HCT116 (cell line): ENCODE measurements around the gene SLC39A13. TPM values are rescaled to one million over a fixed set of nuclear protein-coding genes. Genes with fewer than 3 reads are reported as not detected.
"Not testable (repeated sequence)": the region's sequence is repeated elsewhere in the genome, so short reads cannot be mapped to it uniquely, and the experiment has no call there.

Experiments used
- ATAC-seq: fragments of 200-7000 bp; cut with Tn5 transposase; 2 replicates; pipeline ENCODE4 v1.9.1; 2020; ENCODE audit warnings: mild to moderate bottlenecking, moderate library complexity
- BruUV-seq: library from RNA; stranded (reverse); fragments of 400-500 nt; replicated peaks from 2 replicates; lab custom pipeline; 2021; lab: Mats Ljungman, UMichigan
- CTCF ChIA-PET: fragments of 300-600 bp; sonication (Branson Sonifier 250); formaldehyde crosslinking; loops from one replicate; lab custom pipeline; 2021; ENCODE audit warnings: antibody characterized with exemption; lab: Charles Lee
- POLR2A ChIA-PET: fragments of 300-600, 350-600 bp; sonication (Branson Sonifier 250); formaldehyde crosslinking; loops from one replicate; lab custom pipeline; 2021; ENCODE audit warnings: antibody characterized with exemption; lab: Charles Lee
- RAD21 ChIA-PET, 2 experiments: fragments of 300-600 bp; sonication (Branson Sonifier 250); formaldehyde crosslinking; loops; one replicate each; lab custom pipeline; 2023; ENCODE audit warnings: low total read pairs in 2 of 2; ENCODE audit not compliant: uncharacterized antibody in 2 of 2, unreplicated experiment in 2 of 2, low non-redundant PET in 1 of 2; lab: Charles Lee
- DNase-seq: peaks from one replicate; pipeline ENCODE4 v3.0.0-alpha.2; 2010; ENCODE audit warnings: low read depth, low spot score
- H2AFZ ChIP-seq: fragments of 200-600 bp; shearing (Covaris generic), sonication (generic); 2 replicates; pipeline ENCODE4 v1.6.1; 2017; ENCODE audit warnings: low read depth, mixed run types, mixed read lengths, antibody characterized with exemption, low read length; ENCODE audit not compliant: poor library complexity, severe bottlenecking
- H3K27ac ChIP-seq: 2 replicates; pipeline ENCODE4 v1.5.1; 2012; ENCODE audit warnings: low read depth, low read length
- H3K27me3 ChIP-seq: fragments of 200-600 bp; sonication (generic); 2 replicates; pipeline ENCODE4 v1.6.1; 2016; ENCODE audit warnings: mixed run types, low read length, mixed read lengths; ENCODE audit not compliant: insufficient read depth
- H3K36me3 ChIP-seq, 2 experiments: fragments of 200-500 bp in 1 of 2; fragments of 200-600 bp in 1 of 2; sonication (Bioruptor generic) in 1 of 2; sonication (generic) in 1 of 2; 2 replicates each; pipeline versions ENCODE4 v1.5.1 to v1.6.1; 2014 to 2016; ENCODE audit warnings: low read length in 2 of 2, inconsistent platforms in 1 of 2, mixed read lengths in 1 of 2, mixed run types in 1 of 2; ENCODE audit not compliant: insufficient read depth in 2 of 2, control insufficient read depth in 1 of 2
- H3K4me1 ChIP-seq, 2 experiments: fragments of 200-600 bp in 1 of 2; sonication (generic) in 1 of 2; 2 replicates each; pipeline versions ENCODE4 v1.5.1 to v1.6.1; 2012 to 2017; ENCODE audit warnings: low read length in 2 of 2, inconsistent platforms in 1 of 2, mild to moderate bottlenecking in 1 of 2, mixed read lengths in 1 of 2, mixed run types in 1 of 2, moderate library complexity in 1 of 2; ENCODE audit not compliant: insufficient read depth in 2 of 2, control insufficient read depth in 1 of 2
- H3K4me2 ChIP-seq: fragments of 200-600 bp; sonication (generic); 2 replicates; pipeline ENCODE4 v1.6.1; 2017; ENCODE audit warnings: mixed run types, low read length, mixed read lengths
- H3K4me3 ChIP-seq, 2 experiments: fragments of 200-600 bp in 1 of 2; sonication (generic) in 1 of 2; replicated peaks in 1 of 2; 2 replicates each; pipeline ENCODE4 v1.5.1; 2011 to 2016; ENCODE audit warnings: low read length in 2 of 2, control low read depth in 1 of 2, low read depth in 1 of 2, mild to moderate bottlenecking in 1 of 2, mixed read lengths in 1 of 2, mixed run types in 1 of 2
- H3K79me2 ChIP-seq: fragments of 200-600 bp; sonication (generic); 2 replicates; pipeline ENCODE4 v1.6.1; 2017; ENCODE audit warnings: mild to moderate bottlenecking, mixed run types, low read length, moderate library complexity, mixed read lengths; ENCODE audit not compliant: insufficient read depth
- H3K9ac ChIP-seq: fragments of 200-600 bp; sonication (generic); 2 replicates; pipeline ENCODE4 v1.6.1; 2016; ENCODE audit warnings: low read length, mixed read lengths
- H3K9me2 ChIP-seq: fragments of 200-600 bp; sonication (generic), shearing (Covaris generic); 2 replicates; pipeline ENCODE4 v1.6.1; 2017; ENCODE audit warnings: mixed run types, mild to moderate bottlenecking, moderate library complexity; ENCODE audit not compliant: insufficient read depth
- H3K9me3 ChIP-seq, 2 experiments: fragments of 200-500 bp in 1 of 2; fragments of 200-600 bp in 1 of 2; sonication (Bioruptor generic) in 1 of 2; sonication (generic) in 1 of 2; 2 replicates each; pipeline ENCODE4 v1.6.1; 2014 to 2017; ENCODE audit warnings: low read length in 2 of 2, mixed read lengths in 2 of 2, inconsistent platforms in 1 of 2, low read depth in 1 of 2, mild to moderate bottlenecking in 1 of 2, mixed run types in 1 of 2, moderate library complexity in 1 of 2; ENCODE audit not compliant: control insufficient read depth in 1 of 2, insufficient read depth in 1 of 2
- H4K20me1 ChIP-seq: fragments of 200-600 bp; sonication (generic), shearing (Covaris generic); 2 replicates; pipeline ENCODE4 v1.6.1; 2017; ENCODE audit warnings: mixed run types, mild to moderate bottlenecking, moderate library complexity; ENCODE audit not compliant: insufficient read depth
- CBX3 ChIP-seq: IDR thresholded peaks from 2 replicates; pipeline ENCODE4 v1.6.1; 2012; ENCODE audit warnings: low read depth
- CEBPB ChIP-seq: IDR thresholded peaks from 2 replicates; pipeline ENCODE4 v1.6.1; 2012; ENCODE audit warnings: low read depth
- CTCF ChIP-seq, 3 experiments: fragments of 200-600 bp in 1 of 3; sonication (generic) in 1 of 3; IDR thresholded peaks in 2 of 3; conservative IDR thresholded peaks in 1 of 3; 2 replicates each; pipeline ENCODE4 v1.5.1; 2012 to 2017; ENCODE audit warnings: low read depth in 2 of 3, low read length in 2 of 3, antibody characterized with exemption in 1 of 3, borderline replicate concordance in 1 of 3, control low read depth in 1 of 3, mild to moderate bottlenecking in 1 of 3, mixed read lengths in 1 of 3, mixed run types in 1 of 3, moderate library complexity in 1 of 3; ENCODE audit not compliant: insufficient read depth in 1 of 3
- ELF1 ChIP-seq: IDR thresholded peaks from 2 replicates; pipeline ENCODE4 v1.6.1; 2012; ENCODE audit warnings: low read depth, borderline replicate concordance
- EZH2phosphoT487 ChIP-seq: fragments of 200-600 bp; IDR thresholded peaks from 2 replicates; pipeline ENCODE4 v1.6.1; 2018; ENCODE audit warnings: antibody characterized with exemption, borderline replicate concordance
- FOSL1 ChIP-seq: IDR thresholded peaks from 2 replicates; pipeline ENCODE4 v1.6.1; 2012; ENCODE audit warnings: low read depth
- JUND ChIP-seq: IDR thresholded peaks from 2 replicates; pipeline ENCODE4 v1.6.1; 2012
- POLR2AphosphoS5 ChIP-seq: IDR thresholded peaks from 2 replicates; pipeline ENCODE4 v1.6.1; 2011; ENCODE audit warnings: mild to moderate bottlenecking, low read depth, low read length, moderate library complexity
- RAD21 ChIP-seq: IDR thresholded peaks from 2 replicates; pipeline ENCODE4 v1.6.1; 2012; ENCODE audit warnings: low read depth, mild to moderate bottlenecking
- REST ChIP-seq: IDR thresholded peaks from 2 replicates; pipeline ENCODE4 v1.6.1; 2012; ENCODE audit warnings: low read depth
- TCF7L2 ChIP-seq: IDR thresholded peaks from 2 replicates; pipeline ENCODE4 v1.7.0; 2011; ENCODE audit warnings: borderline replicate concordance, inconsistent platforms; ENCODE audit not compliant: insufficient read depth, insufficient read length; ENCODE audit errors: extremely low read depth
- ZFX ChIP-seq: fragments of 450-650 bp; IDR thresholded peaks from 2 replicates; pipeline ENCODE4 v1.6.1; 2017
- ZNF274 ChIP-seq: fragments of 200-500 bp; sonication (Bioruptor generic); IDR thresholded peaks from 2 replicates; pipeline ENCODE4 v1.6.1; 2014; ENCODE audit warnings: mild to moderate bottlenecking, low read depth, low read length, inconsistent platforms
- intact Hi-C: fragments of 100-400 bp; cut with micrococcal nuclease; formaldehyde crosslinking; loops from 2 replicates; pipeline ENCODE4 v1.10.0; 2022
- total RNA-seq: library from RNA; stranded (reverse); gene quantifications from one replicate; pipeline ENCODE4 v1.2.1, GENCODE V29; 2021; ENCODE audit not compliant: unreplicated experiment

SLC39A13 gene
- total RNA-seq, 1 experiment from 2014 or later = 23.9 TPM

GRCh38 chr11:47454258-47454671 lies 45.9 kb downstream of the SLC39A13 start:
- intact Hi-C loops = loop anchor here (1.0 kb wide), 1 partner anchor 80 kb away; no protein-coding TSS in a partner anchor
- CTCF ChIA-PET = interaction anchor here (0.6 to 2.6 kb wide), 18 partner anchors 8 to 264 kb away, joined by 3 to 16 read pairs (median 4); partner anchors contain the start of gene ACP2
- not testable (repeated sequence) for H3K36me3 ChIP-seq, H3K27me3 ChIP-seq, H3K4me3 ChIP-seq, H2AFZ ChIP-seq, H3K4me2 ChIP-seq, H3K27ac ChIP-seq, H3K9me3 ChIP-seq, H3K4me1 ChIP-seq, BruUV-seq, H4K20me1 ChIP-seq, H3K9ac ChIP-seq, H3K79me2 ChIP-seq, H3K9me2 ChIP-seq
- POLR2A ChIA-PET = interaction anchor here (0.7 to 1.3 kb wide), 3 partner anchors 50 to 314 kb away, joined by 3 to 4 read pairs (median 4); no protein-coding TSS in a partner anchor
- ATAC-seq (peak; percentile 89), DNase-seq (peak; percentile 62)
- 0 out of 2 replicates have a peak, but pooled peaks have one; percentile 15 for TF ChIP-seq CBX3
- TF ChIP-seq CTCF (IDR thresholded peaks at IDR 0.05 in 2 of 3, conservative IDR thresholded peaks at IDR 0.05 in 1 of 3; ENCODE audit: borderline replicate concordance in 1 of 3, insufficient read depth in 1 of 3, low read depth in 2 of 3, low read length in 2 of 3) = peak; percentile 76 to 86 (median 77); a peak in 5 of 6 replicates
- peak; percentile 83 for TF ChIP-seq RAD21
- peak; percentile 47; the same call in 1 of the 2 replicates for TF ChIP-seq CEBPB
- RAD21 ChIA-PET = interaction anchor here (0.6 to 0.7 kb wide), 5 partner anchors 79 to 268 kb away, joined by 3 to 5 read pairs (median 3); no protein-coding TSS in a partner anchor

- peaks cover 5% of the 10 kb centered on the region; the same call in 1 of the 2 replicates for H4K20me1 ChIP-seq
- TF ChIP-seq ELF1 (no peak), EZH2phosphoT487 (no peak), ZFX (no peak), CBX3 (no peak), TCF7L2 (no peak), FOSL1 (no peak), POLR2AphosphoS5 (no peak), ZNF274 (no peak), REST (no peak), JUND (no peak), RAD21 (no peak)
- TF ChIP-seq, all 23 proteins: peak for 0
- Histone ChIP-seq H3K27me3 (no peaks in the 10 kb centered on the region), H3K4me2 (no peak overlapping the region), H3K79me2 (no peaks in the 10 kb centered on the region; the same call in 1 of the 2 replicates), H3K9ac (no peak overlapping the region), H3K27ac (no peak overlapping the region), H3K4me1 (no peaks in the 10 kb centered on the region), H3K36me3 (0 out of 4 replicates have a peak, but pooled peaks cover 0 to 3% of the 10 kb centered on the region in 2 experiments), H3K9me3 (no peaks in the 10 kb centered on the region), H3K4me3 (no peak overlapping the region), H3K9me2 (no peaks in the 10 kb centered on the region), H2AFZ (no peak overlapping the region)
- CTCF ChIA-PET = no interaction called here
- DNase-seq (no peak), ATAC-seq (no peak)
- RAD21 ChIA-PET = no interaction called here
- BruUV-seq = TSS peak; percentile 25
- intact Hi-C loops = loop anchor here (10.0 kb wide), 1 partner anchor 154 kb away; no protein-coding TSS in a partner anchor
- POLR2A ChIA-PET = no interaction called here
These were observed 52.3 kb downstream of the SLC39A13 start for GRCh38 chr11:47460571-47461235.
